Measurements from ENCODE around the gene CEACAM8.
"Not testable (repeated sequence)": the region's sequence is repeated elsewhere in the genome, so short reads cannot be mapped to it uniquely, and the experiment has no call there.

The CEACAM8 gene

GRCh38 chr19:42540071-42540553 lies 54.6 kb downstream of the CEACAM8 start:
- FAIRE-seq: no peak

- no peak for FAIRE-seq
These were observed 55.6 kb downstream of the CEACAM8 start for GRCh38 chr19:42538841-42539709.

GRCh38 chr19:42535276-42535675 lies 59.4 kb downstream of the CEACAM8 start:
- FAIRE-seq: not testable (repeated sequence)

GRCh38 chr19:42534391-42534790 lies 60.3 kb downstream of the CEACAM8 start:
- FAIRE-seq: no peak

GRCh38 chr19:42532891-42533290 lies 61.8 kb downstream of the CEACAM8 start:
- no peak for FAIRE-seq

GRCh38 chr19:42531313-42531712 lies 63.4 kb downstream of the CEACAM8 start:
- no peak for FAIRE-seq

All from islet of Langerhans (tissue), 1 donor.